Peyer's patch (tissue), 4 donors: Measurements from ENCODE around the gene PCIF1.

Experiments
- CTCF ChIP-seq, 6 experiments: fragments of 450-650 bp in 4 of 6; fragments of 200-600 bp in 2 of 6; sonication (generic) in 1 of 6; IDR thresholded peaks; one replicate each; pipeline ENCODE4 v1.5.1; 2017 to 2019; ENCODE audit warnings: antibody characterized with exemption in 6 of 6, mild to moderate bottlenecking in 3 of 6, moderate library complexity in 1 of 6
- POLR2A ChIP-seq, 2 donors: fragments of 450-650 bp; IDR thresholded peaks; one replicate each; pipeline ENCODE4 v1.5.1; 2017; ENCODE audit warnings: antibody characterized with exemption in 2 of 2, mild to moderate bottlenecking in 2 of 2, moderate library complexity in 2 of 2

GRCh38 chr20:45905505-45906079 lies 28.9 kb upstream of the PCIF1 start:
- TF ChIP-seq CTCF (IDR thresholded peaks at IDR 0.05) (no peak), POLR2A (IDR thresholded peaks at IDR 0.05) (no peak)
